Tibial nerve (tissue), 3 donors: ENCODE data around the gene PVALEF.

Experiments
- POLR2A ChIP-seq, 2 donors: fragments of 450-650 bp; IDR thresholded peaks; one replicate each; pipeline ENCODE4 v1.6.1; 2017; ENCODE audit warnings: antibody characterized with exemption in 2 of 2, mild to moderate bottlenecking in 2 of 2, moderate library complexity in 2 of 2
- TF ChIP-seq, protein P1 (sequence below), 5 experiments: fragments of 200-600 bp in 3 of 5; fragments of 450-650 bp in 2 of 5; sonication (generic) in 3 of 5; IDR thresholded peaks; one replicate each; pipeline ENCODE4 v1.5.1; 2016 to 2019; ENCODE audit warnings: antibody characterized with exemption in 5 of 5, mild to moderate bottlenecking in 3 of 5, moderate library complexity in 2 of 5

DNA sequence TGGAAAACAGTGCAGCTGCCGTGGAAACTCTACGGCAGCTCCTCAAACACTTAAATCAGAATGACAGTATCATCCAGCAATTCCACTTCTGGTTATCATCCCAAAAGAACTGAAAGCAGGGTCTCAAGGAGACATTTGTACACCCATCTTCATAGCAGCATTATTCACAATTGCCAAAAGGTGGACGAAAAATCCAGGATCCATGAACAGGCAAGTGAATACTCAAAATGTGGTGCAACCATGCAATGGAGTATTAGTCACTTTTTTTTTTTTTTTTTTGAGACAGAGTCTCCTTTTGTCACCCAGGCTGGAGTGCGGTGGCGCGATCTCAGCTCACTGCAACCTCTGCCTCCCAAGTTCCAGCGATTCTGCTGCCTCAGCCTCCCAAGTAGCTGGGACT is 11.4 kb downstream of the PVALEF start:
- TF ChIP-seq POLR2A (IDR thresholded peaks at IDR 0.05) = no peak
- TF ChIP-seq, protein P1, sequence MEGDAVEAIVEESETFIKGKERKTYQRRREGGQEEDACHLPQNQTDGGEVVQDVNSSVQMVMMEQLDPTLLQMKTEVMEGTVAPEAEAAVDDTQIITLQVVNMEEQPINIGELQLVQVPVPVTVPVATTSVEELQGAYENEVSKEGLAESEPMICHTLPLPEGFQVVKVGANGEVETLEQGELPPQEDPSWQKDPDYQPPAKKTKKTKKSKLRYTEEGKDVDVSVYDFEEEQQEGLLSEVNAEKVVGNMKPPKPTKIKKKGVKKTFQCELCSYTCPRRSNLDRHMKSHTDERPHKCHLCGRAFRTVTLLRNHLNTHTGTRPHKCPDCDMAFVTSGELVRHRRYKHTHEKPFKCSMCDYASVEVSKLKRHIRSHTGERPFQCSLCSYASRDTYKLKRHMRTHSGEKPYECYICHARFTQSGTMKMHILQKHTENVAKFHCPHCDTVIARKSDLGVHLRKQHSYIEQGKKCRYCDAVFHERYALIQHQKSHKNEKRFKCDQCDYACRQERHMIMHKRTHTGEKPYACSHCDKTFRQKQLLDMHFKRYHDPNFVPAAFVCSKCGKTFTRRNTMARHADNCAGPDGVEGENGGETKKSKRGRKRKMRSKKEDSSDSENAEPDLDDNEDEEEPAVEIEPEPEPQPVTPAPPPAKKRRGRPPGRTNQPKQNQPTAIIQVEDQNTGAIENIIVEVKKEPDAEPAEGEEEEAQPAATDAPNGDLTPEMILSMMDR (IDR thresholded peaks at IDR 0.05) = no peak
